Activated CD4-positive, CD25-positive, alpha-beta regulatory T cell (primary cell): ENCODE results near the gene COL4A1.

Experiments used
- DNase-seq, 4 experiments: peaks; one replicate each; lab custom pipeline; 2025; lab: John Stamatoyannopoulos, UW

Gene COL4A1

DNA sequence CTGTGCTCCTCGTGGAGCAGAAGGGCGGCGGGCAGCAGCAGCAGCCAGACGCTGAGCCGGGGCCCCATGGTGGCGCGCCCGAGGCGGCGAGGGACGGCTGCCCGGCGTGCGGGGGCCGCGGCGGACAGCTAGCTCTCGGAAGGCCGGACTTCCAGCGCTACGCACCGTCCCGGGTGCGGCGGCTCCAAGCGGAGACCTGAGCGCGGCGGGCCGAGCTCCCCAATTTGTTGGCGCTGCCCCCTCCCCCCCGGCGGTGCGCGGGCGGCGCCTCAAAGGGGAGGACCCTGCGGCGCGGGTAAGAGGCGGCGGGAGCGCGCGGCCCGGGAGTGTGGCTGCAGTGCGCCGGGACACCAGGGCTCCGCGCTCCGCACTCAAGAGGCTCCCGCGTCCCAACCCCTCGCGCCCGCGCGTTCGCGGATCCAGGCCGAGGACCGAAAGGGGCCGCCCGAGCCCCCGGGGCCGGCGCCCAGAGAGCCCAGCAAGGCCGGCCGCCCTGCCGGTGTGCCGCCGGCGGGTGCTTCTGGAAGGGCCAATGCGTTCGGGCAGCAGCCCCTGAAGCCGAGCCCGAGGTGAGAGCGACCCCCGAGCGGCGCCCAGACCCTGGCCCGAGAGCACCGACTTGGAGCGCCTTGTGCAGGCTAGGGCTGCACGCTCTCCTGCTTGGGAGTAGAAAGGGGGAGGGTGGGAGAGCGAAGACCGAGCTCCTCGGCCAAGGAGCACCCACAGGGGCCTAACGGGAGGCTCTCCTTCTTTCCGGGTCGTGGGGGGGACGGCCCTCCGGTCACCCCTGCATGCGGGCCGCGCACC lies at the start of gene COL4A1, which contains the start of gene COL4A2:
Gene COL4A1 (minus strand): TSS at position 198 of the 807 bp plus-strand sequence. CDS start 130 bp downstream, at position 68.
Gene COL4A2 (plus strand): TSS at position 325 of the 807 bp plus-strand sequence. CDS start 620 bp downstream, outside the sequence.
- DNase-seq = no peak

DNA sequence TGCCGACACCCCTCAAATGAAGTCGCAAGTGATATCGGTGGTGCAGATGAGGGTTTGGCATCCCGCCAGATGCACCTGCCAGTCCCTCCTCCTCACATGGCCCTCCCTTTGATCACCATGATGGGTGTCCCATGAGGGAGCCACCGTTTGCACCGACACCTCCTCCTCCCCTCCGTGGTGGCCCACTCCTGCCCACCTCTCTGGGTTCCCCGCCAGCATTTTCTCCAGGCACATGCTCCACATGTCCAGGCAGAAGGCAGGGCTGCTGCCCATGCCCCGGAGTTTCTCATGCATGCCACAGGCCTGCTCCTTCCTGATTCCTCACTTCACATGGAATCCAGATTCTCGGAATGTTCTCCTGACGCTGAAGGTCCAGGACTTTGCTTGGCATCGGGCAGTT lies 49.4 kb upstream of the COL4A1 start:
- DNase-seq = no peak

DNA sequence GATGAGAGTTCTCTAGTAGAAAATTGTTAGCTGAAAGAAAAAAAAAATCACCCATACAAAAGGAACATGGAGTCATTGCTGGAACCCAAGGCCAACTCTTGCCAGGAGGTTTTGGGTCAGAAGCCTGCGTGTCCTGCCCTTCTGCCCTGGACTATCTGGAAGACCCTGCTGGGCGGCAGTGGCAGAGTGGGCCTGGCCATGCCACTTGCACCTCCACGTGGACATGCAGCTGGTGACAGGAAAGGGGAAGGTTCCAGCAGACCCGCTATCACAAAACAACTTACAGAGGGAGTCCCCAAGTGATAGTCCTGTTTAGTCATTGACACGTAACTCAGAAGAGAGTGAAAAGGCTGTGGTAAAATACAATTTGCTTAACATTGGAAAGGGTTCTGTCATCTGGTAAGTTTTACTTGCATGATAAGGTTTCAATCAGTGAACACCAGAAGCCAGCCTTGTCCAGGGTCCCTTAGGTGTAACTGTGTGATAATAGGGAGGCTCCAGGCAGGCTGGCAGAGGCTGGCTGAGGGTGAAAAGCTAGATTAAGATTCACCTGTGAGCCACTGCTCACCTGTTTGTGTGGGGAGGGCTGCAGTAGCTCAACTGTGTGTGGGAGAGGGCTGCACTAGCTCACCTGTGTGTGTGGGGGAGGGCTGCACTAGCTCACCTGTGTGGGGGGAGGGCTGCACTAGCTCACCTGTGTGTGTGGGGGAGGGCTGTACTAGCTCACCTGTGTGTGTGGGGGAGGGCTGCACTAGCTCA lies 47.9 kb upstream of the COL4A1 start:
- no peak for DNase-seq

DNA sequence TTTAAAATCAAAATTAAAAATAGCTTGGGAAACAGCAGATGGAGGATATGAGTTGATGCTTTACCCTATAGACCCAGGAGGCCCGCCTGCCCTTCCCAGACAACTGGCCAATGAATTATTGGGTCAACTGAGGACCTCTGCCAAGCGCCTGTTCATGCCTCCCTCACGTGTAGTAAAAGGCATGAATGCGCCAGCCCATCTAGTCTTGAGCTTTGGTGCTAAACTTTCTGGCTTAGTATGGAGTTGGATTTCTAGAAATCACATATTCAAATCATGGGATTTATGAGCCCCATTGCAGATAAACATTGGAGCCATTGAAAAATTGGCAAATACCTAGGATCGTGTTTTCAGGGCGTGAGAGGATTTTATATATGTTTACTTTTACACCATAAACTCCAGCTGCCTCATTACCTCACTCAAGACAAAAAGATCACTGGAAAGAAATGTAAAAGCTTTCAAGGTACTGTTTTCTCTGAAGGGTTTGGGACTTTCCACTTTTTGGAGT lies 47.2 kb upstream of the COL4A1 start:
- no peak for DNase-seq

DNA sequence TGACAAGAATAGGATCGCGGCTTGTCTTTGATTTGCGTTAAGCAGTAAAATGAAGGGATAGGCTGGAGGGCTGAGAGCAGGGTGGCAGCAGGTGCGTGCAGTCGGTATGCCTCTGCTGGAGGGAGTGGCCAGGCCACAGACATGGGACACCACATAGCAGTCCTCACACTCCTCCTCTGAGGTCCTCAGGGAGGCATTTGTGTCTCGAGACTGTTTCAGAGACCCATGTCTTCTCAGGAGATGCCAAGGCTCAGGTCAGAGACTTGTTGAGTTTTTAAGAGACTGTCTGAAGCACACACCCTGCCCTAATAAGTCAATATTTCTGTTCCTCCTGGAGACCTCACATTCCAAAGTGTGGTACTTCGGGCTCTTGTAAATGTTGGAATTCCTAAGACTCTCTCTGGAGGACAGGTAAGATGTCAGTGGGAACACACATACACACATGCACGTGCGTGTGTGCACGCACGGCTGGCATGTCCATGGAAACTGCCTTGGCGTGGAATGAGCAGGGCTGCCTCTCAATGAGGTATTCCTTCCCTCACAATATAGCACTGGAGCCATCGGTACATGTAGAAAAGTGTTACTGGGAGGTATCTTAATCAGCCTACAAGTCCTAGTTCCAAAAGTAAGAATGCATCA lies 46.5 kb upstream of the COL4A1 start:
- no peak for DNase-seq

DNA sequence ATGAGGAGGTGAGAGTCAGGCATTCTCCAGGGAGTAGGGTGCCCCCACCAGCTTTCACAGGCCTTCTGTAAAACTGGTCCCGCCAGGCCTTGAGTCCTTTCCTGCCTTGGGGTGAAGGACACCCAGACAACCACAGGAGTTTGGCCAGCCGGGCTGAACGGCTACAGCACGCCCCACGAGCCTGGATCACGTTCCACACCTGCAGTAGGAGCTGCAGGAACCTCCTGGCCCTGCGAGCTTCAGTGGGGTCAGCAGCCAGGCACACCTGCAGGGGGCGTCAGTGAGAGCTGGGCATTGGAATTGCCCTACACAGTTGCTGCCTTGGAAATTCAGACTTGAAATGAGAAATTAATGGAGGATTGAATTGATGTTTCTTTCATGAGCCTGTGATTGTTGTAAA lies 45.8 kb upstream of the COL4A1 start:
- DNase-seq = no peak

DNA sequence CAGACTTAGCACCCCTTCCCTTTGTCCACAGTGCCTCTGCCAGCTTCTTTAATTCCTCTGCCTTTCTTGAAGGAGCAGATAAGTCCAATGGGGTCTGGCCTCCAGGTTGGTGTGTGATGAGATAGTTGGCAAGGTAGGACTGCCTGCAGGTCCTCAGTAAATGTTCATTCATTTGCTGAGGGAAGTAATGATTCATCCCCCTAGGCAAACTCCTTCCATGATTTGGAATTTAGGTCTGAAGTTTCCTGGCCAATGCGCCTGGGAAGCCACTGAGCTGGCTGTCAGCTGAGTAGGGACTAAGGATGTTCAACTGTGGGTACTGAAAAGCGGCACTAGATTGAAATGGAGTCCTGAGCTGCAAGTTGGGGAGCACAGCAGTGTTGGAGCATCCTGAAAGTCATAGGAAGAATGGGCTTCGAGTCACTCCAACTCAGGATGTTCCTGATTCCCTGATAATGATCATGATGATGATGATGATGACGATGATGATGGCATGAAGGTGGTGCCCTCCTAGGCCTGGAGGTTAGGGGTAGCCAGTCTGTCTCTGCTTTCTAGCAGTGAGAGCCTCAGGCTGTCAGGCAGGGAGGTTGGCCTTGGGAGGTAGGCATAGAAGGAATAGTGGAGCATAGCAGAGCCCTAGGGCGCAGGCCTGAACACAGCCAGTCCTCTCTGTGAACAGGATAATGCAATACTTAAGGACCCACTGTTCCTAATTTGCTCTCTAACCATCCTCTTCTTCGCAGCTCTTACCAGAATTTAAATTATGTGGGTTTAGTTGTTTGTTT lies 44.9 kb upstream of the COL4A1 start:
- no peak for DNase-seq

DNA sequence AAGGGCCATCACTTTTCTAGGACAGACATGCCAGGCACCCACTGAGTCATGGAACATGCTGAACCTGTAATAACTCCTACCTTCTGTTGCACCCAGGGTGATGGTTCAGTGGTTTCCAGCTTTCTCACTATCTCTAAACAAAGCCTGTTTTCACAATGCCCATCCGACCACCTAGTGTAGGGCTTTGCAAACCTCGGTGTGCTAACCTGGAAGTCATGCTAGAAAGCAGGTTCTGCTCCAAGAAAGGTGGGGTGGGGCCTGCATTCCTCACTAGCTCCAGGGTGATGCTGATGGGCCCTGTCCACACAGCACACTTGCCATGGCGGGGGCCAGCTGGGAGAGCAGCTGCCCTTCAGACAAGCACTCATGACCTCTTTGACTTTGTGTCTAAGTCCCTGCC lies 43.6 kb upstream of the COL4A1 start:
- DNase-seq = no peak

DNA sequence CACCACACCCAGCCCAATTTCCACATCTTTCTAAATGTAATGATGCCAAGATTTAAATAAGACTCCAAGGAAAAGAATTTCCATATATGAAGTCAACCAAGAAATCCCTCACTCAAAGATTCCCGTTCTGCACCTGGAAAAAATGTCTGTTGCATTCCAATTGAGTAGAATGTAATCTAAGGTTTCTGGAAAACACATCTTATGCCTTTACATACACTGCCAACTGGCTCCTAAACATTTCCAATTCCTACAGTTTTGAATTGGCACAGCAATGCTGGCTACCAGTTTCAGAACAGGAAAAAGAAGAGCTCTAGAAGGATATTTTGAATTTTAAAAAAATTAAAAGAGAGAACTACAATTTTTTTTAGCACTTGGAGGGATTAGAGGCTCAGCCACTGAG lies 43.1 kb upstream of the COL4A1 start:
- DNase-seq = no peak

DNA sequence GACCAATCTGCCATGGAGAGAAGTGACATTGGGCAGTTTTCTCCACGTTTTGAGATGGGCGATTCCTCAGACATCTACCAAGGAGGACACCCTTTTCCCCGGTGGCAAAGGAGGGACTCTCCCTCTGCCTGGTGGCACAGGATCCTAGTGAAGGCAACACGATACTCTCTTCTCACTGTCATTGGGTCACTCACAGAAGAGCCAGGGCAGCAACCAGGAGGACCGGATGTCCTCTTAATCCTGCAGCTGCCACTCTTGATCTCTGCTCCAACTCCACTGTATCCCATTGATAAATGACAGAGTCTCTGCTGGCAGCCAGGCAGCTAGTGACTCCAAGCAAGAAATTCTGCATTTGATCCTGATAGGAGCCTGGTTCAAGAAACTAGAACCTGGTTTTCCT lies 42.3 kb upstream of the COL4A1 start:
- DNase-seq = no peak

DNA sequence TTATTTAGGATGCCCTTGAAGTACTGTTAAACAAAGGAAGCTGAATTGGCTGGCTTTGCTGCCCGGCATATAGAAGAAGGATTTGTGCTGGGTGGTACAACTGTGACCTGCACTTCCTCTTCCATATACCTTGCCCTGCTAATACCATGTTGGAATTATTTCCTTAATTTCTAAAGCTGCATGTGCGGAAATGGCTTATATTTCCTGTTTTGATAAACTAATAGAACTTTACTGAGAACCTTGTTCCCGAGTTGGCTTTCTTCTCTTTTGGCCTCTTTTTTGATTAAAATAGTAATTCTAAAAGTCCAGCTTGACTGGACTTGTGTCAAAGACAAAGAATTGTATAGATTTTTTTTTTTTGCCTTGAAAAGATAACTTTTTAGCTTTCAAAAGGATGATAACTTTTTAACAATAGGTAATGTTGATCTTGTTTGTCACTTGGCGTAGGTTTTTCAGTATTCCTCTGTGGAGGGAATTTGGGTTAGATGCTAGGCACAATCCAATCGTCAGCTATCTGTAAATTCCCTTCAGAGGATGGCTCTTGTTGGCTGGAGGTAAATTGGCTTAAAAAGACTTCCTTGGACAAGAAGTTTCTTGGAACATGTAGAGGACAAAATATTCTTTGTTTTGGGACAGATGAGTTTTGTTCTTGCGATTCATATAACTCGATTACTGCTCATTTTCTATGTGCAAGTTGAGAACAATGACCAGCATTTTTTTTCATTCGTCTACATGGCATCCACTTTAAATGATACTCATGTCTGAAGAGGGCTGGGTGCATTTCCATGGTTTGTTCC lies 41.5 kb upstream of the COL4A1 start:
- no peak for DNase-seq

DNA sequence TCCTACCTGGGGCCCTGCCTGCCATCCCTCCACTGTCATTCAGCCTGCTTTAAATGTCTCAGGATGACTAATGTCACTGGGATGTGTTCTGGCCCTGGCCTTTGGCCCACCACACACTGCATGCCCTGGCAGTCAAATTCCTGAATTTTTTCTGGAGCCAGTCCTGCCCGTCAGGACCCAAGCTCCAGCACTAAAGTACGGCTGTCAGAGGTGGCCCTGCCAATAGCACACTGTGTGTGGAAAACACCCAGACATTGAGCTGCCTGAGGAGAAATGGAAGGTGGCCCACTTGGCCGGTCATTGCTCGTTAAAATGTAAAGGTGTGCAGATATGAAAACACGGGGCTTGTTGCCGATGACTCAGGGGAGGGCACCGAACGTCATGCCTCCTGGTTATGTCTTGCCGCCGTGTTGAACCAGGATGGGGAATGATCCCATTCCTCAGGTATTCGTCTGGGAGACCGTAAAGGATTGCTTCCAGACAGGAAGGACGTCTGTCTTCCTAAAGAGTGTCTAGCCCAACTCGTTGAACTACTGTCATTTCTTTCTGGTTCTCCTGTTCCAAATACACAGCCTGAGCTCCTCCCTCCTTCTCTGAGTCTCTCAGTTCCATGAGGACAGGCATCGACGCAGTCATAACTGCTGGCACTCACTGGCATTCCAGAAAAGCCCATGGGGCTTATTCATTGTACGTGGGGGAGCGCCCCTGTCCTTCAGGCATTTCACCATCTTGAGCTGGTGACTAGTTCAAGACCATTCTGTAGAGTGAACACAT lies 40.8 kb upstream of the COL4A1 start:
- no peak for DNase-seq

DNA sequence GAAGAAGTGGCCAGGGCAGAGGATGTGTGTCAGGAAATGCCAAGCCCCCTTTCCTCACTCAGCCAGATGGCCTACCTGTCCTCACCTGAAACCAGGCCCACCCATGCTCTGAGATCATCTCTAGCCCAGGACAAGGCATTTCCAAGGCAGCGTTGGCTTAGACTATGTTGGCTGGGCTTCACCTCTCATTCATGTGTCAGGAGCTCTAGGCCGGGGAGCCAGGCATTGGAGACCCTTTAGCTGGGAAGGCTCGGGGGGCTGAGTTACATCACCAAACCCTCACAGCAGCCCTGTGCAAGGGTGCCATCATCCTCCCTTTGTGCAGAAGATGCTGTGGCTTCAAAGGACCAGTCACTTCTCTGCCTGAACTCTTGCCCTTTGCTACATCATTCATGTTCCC lies 40.1 kb upstream of the COL4A1 start:
- no peak for DNase-seq

DNA sequence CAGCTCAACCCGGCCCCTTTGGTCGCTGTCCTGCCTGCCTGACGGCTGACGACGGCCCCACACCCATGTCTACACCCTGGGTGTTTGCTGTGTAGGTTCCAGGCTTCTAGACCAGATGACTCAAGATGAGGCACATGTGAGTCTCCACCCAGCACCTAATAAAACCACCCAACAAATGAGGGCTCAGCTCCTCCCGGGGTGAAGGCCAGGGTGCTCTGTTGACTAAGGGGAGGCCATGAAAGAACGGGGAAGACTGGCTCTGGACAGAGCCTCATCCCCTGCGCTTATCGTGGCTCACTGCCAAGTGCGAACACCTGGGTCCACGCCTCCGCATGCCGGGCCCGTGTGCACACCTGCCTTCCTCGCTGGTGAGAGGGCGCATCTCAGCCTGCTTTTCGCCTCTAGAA lies 39.7 kb upstream of the COL4A1 start:
- no peak for DNase-seq

DNA sequence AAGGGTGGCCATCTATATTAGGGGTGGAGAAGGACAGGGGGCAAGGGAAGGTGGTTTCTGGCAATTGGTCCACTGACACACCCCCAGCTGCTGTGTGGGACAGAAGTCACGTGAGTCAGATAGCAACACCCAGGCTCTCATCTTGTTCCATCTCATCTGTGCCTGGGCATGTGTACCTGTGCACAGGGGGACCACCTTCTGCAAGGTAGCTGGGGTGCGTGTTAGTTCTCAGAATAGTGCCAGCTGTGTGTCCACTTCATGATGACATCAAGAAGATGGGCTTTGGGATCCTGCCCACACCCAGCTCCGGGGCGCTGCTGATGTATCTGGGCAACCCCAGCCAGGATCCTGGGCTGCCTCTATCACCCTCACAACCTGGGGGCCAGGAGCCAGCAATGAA lies 38.7 kb upstream of the COL4A1 start:
- DNase-seq = no peak

DNA sequence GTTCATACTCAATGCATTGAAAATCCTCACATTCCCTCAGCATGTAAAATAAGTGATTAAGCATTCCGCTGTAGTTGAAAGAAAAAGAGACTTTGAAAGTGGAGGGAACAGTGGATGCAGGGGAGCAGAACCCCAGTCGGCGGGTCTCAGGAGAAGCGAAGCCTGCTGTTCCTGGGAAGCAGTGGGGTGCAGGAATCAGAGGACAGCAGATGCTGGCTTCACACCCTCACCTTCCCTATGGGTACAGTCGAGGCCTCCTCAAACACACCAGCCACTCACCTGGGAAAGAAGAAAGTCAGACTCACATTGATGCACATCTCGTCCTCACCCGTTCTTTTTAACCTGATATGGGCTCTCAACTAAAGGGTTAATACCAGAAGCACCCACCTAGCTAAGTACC lies 38.3 kb upstream of the COL4A1 start:
- DNase-seq = no peak

DNA sequence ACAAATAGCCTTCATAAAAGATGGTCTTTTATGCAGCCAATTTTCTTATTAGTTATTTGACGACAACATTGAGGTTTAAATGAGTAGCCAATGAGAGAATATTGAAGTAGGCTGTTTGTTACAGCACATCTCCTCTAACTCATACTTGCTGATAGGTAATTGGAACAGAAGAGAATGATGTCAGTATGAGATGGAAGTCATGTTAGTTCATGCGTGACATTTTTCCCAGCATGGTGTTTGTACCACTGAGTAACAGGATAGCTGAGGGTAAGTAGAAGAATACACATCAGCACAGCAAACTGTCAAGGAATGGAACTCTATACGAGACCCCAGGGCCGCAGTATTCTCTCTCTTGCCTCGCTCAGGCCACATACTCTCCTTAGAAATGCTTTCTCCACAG lies 37.4 kb upstream of the COL4A1 start:
- DNase-seq = no peak

DNA sequence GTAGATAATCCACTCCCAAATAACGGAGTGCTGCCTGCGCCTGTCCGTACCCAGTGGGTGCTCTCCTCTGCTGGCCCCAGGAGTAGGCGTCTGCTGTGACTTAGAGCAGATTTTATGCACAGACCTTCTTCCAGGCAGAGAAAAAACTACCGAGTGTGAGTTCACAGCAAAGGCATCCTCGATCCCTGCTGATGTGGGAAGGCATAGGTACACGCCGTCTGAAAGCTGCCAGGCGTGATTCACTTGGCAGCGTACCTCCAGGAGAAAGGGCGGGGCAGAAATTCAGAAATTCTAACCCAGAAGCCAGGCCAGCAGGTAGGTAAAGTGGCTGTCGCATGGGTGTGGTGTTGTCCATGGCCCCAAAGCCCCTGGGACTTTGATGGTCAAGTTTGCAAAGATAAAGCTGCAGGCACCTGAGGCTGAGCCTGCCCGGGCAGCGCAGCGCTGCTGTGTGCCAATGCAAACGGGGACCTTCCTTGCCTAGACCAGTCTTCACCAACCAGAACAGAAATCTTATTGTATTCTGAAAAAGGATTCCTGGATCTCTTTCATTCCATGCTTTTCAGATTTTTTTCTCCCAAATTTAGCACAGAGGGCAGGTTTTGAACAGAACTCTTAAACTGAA lies 36.4 kb upstream of the COL4A1 start:
- DNase-seq = no peak

DNA sequence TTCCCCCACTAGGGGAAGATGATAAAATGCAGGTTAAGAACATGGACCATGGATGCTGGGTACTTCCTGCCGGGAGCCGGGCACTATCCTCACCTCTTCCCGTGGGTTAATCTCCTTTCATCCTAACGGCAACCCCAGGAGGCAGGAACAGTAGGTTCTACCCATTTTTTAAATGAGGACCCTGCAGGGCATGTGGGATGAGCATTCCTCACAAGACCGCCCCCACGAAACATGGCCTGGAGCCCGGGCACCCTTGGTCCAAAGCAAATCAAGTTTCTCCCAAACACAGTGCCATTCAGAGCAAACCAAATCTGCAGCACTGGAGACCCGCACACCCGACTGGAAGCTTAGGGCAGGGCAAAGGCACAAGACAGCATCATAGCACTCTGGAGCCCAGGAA lies 35.5 kb upstream of the COL4A1 start:
- no peak for DNase-seq
